GM19395 (cell line): ENCODE measurements around the gene CPED1.
"Not testable (repeated sequence)": the region's sequence is repeated elsewhere in the genome, so short reads cannot be mapped to it uniquely, and the experiment has no call there.

Experiments
- ATAC-seq: cut with Tn5 transposase; IDR thresholded peaks from one replicate; pipeline ENCODE4 v1.9.1; 2021; ENCODE audit warnings: mild to moderate bottlenecking, moderate library complexity; ENCODE audit not compliant: unreplicated experiment

CPED1 gene

DNA sequence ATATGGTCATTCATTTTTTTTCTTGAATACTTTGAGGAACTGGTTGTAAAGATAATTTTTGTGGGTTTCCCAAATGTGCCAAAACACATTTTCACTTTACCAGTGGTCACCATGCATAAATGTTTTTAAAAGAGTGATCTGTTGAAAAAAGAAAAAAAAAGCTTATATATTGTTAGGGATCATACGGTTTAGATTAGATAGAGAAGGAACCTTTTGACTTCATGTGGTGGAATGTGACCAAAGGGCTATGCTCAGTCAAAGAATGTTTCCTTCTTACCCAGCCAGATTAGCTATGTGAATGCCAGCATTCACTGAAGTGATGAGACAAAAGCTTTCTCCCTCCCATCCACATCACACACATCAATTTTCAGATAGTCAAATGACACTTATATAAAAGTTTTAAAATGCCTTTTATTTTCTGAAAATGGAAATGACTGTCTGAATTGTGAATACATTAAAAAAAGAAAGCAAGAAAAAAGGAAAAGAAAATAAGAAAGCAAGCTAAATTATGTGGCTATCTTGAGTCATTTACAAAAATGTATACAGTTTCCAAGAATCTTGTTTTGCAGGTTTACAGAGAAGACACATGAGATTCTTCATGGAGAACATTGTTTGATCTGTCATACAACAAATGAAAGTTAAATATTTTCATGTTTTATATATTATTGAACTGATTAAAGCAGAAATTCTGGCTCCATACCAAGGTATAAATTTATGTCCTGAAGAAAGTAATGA is 8.6 kb upstream of the CPED1 start:
- ATAC-seq: no peak

DNA sequence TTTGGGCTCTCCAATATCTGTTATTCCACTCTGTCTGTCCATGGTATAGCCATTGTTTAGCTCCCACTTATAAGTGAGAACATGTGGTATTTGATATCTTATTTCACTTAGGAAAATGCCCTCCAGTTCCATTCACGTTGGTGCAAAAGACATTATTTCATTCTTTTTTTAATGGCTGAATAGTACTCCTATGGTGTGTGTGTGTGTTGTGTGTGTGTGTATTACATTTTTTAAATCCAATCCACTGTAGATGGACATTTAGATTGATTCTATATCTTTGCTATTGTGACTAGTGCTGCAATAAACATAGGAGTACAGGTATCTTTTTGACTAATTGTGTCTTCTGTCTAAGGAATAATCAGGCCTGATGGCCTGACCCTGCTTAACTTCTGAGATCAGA is 7.4 kb upstream of the CPED1 start:
- ATAC-seq: no peak

DNA sequence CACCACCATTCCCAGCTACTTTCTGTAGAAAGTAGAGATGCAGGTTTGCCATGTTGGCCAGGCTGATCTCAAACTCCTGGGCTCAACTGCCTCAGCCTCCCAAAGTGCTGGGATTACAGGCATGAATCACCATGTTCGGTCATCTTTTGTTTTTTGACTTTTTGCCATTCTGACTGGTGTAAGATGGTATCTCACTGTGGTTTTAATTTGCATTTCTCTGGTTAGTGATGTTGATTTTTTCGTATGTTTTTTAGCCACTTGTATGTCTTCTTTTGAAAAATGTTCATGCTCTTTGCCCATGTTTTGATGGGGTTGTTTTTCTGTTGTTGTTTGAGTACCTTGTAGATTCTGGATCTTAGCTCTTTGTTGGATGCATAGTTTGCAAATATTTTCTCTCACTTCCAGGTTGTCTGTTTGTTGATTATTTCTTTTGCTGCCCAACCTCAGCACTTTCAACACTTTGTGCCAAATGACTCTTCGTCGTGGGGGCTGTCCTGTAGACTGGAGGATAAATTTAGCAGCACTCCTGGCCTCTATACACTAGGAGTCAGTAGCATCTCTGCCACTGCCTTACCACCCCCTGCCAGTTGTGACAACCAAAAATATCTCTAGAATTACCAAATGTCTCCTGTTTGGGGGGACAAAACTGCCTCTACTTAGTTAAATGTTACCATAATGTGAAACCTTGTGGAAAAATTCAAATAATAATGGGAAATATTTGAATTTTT is 6.5 kb upstream of the CPED1 start:
- ATAC-seq: no peak

DNA sequence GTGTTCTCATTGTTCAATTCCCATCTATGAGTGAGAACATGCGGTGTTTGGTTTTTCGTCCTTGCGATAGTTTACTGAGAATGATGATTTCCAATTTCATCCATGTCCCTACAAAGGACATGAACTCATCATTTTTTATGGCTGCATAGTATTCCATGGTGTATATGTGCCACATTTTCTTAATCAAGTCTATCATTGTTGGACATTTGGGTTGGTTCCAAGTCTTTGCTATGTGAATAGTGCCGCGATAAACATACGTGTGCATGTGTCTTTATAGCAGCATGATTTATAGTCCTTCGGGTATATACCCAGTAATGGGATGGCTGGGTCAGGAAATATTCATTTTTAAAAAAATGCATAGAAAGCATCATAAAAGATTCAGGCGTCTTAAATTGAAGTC is 4.9 kb upstream of the CPED1 start:
- ATAC-seq: not testable (repeated sequence)

DNA sequence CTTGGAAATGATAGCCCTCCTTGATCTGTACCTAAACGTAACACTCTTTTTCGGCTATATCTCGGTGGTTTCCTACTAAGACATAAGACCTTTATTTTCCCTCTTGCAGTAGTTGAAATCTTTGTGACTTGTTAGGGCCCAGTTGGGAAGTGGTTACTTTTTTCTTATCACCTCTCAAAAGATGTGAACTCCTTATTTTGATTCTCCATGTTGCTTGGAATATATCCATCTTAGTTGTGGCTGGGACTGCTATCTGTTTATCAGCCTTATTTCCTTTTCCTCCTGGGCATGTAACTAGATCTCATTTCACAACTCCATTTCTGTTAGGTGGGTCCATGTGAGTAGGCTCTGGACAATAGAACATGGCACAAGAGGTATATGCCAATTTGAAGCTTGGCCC is 4.1 kb upstream of the CPED1 start:
- ATAC-seq: no peak

DNA sequence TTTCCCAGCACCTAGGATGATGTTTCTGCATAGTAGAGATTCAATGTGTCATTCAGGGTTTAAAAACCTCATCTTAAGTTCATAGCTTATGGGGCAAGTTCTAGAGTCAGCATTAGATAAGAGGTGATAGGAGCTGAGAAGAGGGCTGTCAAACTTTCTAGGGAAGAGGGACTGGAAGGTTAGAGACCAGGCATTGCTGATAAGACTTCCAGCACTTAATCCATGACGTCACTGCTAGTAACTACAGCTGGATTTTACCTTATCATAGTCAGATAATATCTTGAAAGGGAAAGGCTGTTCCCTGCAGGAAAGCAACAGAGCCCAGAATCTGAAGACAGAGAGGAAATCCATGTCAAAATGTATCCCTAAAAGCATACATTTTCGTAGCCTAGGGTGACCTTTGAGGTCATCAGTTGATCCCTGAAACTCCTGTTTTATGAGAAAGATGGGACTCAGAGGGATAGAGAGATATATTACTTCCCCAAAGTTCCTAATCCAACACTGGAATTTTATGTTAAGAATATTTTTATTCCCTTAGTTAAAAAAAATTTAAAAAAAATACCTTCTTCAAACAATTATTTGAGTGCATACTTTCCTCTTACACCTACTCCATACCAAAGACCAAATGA is 3.3 kb upstream of the CPED1 start:
- no peak for ATAC-seq

DNA sequence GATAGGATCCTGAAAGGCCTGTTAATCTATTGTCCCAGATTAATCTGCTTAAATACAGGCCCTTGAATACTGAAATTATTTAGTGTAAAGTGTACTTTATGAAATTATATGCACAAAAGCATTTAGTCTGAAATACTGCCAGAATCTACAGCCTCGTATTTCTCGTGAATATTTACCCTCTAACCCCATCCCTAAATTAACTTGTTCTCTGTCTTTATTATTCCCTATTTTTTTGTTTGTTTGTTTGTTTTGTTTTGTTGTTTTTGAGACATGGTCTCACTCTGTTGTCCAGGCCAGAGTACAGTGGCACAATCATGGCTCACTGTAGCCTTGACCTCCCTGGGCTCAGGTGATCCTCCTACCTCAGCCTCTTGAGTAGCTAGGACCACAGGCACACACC is 2.7 kb upstream of the CPED1 start:
- ATAC-seq: no peak

DNA sequence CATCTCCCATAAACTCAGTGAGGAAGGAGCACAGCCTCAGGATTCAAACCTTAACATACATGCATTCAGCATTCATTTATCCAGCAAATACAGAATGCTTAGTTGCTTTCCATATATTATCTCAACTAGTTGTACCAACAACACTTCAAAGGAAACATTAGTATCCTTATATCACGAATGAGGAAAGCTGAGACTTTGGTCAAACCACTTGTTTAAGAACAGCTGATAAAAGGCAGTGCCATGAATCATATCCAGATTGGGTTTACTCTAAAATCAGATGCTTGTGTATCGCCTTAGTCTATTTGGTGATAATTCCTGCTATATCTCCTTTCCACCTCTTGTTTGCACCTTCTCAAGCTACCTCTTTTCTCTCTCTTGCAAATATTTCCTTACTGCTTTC is 1.9 kb upstream of the CPED1 start:
- ATAC-seq: no peak

DNA sequence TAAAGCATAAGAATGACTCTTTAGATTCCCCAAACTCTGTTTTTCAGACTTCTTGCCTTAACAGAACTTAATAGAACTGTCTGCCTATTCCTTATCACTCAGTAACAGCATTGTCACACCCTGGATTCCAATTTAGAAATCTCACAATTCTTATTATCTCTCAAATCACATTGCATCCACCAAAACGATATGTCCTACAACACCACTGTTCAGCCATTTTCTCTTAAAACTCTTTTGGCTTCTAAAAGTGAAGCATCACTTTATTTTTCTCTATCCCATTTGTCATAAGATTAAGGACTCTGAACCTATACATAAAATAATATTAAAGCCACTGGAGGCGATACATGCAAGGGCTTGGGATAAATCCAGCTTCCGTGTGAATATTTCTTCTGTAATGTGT is 1.2 kb upstream of the CPED1 start:
- no peak for ATAC-seq

DNA sequence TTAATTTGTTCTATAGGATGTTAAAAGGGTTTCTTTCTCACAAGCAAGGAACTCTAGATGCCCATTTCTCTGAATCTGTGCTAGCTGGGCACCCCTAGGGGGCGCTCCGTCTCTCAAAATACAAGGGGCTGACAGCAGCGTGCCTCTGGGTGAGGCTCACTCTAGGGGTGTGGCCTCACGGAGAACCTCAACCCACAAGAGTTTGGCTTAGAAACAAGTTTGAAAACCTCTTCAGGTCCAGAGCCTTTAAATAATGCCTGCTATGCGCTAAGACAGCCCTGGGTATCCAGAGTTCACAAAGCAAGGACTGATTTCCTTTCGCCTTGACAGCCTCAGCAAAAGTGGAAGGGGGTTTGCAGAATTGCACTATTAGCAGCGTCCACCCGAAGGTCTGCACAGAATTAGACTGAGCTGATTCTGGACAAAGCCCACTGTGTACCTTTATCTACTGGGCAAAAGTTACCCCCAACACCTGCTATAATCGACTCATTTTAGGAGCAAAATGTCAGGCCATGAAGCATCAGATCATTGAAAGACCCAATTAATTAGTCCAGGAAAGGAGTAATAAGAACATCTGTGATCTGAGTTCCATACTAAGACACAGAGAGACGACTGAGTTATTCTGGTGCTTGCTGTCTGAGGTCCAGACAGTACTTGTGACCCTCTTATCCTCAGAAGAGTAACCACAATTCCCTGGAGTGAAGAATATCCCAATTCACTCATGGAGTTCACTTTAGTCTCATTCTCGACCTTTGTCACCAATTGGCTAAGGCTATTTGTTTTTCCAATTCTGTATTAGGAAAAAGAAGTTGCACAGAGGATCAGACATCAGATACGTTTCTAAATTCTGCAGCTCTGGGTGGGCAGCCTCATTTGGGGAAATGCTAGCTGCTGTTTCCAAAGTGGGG is 574 bp upstream of the CPED1 start:
- ATAC-seq: peak; percentile 95

DNA sequence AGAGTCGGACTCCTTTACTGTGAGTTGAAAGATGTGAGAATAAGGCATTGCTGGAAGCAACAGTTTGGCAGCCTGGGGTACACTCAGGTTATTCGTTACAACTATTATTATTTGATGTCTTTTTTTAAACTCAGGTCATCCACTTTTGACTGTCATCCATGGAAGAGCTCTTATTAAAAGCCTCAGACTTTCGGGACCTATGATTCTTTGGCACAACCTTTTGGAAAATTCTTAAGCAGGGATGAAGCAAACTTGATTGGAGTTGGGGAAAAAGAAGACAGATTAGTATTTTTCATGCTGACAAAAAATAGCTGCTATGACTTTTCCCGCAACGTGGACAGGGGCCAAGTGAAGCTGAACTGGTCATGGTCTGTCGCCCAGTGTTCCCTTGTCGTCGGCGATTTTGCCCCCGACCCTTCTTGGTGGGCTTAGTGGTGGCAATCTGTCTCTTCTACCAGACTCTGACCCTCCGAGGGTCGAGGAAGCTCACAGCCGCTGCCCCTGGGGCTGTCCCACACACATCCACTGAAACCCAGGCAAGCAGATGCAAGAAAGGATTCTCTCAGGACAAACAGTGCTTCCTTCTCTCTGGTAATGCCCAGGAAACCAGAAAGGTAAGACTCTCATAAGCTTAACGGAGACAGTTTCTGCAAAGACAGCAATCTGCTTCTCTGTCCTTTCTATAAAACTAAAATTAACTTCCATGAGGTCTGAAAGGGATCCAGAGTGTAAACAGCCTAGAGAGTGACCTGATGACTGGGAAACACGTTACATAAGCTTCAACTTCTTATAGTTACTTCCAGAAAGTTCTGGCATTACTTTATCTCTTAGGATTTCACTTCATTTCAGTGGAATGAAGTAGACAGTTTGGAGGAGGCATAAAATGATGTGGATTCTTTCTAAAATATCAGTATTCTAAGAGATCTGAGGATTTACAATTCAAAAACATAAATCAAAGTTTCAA is 1.0 kb downstream of the CPED1 start:
- no peak for ATAC-seq

DNA sequence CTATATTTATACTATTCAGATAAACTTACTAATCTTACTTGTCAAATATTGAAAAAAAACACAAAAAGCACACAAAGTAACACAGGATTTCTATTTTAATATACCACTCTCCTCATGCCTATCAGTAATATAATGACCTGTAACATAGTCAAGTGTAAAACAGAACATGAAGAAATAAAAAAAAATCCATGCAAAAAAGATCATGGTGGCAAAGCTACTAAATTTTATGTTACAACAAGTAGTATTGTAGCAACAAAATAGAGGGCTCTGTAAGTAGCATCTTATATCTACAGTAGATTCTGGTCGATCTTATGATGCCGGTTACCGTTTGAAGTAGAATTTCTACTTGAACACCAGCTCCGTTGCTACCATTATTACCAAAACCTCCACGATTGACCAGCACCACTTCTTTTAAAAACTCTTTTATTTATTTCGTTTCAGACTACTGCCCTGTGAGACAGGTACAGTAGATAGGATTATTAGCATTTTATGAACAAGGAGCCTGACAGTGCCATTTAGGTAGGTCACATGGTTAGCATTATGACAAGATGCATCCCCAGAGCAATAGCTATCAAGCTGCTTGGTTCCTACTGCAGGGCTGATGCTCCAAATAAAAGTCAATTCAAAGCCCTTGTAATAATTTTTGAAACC is 2.1 kb downstream of the CPED1 start:
- no peak for ATAC-seq

DNA sequence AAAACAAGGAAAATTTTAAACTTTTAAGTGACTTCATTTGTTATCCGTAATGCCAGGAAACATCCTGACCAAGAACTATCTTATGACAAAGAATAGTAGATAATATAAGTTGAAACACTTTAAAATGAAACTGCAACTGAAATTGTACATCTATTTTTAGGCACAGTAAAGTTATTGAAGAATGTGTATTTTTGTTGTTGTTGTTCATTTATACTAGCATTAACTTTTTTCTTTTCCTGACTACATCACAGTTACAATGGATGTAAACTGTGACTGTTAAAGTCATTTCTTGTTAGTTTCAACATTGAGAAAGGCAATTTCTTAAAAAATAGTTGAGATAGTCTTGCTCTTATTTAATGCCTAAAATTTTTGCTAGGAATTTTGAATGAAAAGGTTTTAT is 2.6 kb downstream of the CPED1 start:
- ATAC-seq: peak; percentile 36

DNA sequence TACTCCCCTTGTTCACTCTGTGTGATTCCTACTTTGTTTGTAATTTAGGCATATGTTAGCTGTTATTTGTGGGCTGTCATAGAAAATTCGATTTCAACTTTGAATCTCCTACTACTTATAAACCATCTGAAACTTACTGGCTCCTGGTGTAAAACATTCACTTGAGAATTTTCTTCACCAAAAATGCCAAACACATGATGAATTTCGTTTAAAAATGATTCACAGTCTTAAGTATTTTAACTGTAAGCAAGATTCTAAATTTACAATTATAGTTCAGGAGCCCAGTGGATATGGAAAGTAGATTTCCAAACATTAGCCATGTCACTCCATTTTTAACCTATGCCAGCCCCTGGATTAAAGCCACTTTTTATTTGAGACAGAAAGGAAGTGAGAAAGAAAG is 3.1 kb downstream of the CPED1 start:
- ATAC-seq: no peak

DNA sequence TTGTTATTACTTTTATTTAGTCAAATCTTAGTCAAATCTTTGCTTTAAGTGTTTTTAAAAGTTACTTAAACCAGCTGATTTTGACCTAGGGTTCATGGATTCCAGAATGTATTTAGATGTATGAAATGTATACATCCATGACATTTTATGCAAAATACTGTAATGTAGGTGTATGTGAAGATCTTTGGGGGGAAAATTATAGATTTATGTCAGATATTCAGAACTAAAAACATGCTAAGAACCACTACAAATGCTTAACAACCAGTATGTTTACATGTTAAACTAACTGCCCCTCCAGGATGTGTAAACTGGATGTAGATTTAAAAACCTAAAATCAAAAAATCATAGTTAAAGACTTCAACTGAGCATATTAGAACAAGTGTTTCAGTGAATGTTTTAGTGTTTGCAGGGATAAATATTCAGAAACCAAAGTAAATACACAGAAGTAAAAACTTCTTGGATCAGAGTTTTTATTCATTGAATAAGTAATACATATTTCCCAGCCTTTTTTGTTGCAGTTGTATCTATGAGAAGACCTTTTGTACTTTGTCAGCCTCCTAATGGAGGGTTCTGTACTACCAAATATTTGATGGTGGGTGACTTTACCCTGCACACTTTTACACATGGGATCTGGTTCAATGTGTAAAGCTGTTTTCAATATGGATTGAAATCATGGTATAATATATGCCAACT is 3.9 kb downstream of the CPED1 start:
- no peak for ATAC-seq

DNA sequence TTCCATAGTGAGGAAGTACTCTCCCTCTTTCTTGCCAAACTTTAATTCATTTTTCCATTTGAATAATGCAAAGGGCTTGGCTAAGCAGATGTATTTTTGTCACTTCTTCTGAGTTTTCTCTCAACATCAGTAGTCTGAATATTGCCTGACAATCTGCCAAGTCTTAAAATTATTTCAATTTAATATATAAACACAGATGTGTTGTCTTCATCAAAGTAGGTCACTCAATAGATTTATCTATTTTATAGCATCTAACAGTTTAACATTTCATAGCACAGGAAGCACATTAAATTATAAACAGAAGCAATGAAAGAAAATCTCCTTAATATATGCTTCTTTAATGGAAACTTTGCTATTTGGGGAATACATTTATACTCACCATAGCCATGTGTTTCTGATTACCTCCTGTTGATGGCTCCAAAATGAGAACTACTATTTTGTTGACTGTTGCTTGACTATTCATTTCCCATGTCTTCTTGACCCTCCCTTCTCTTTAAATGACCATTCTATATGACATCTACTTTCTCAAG is 4.5 kb downstream of the CPED1 start:
- ATAC-seq: no peak

DNA sequence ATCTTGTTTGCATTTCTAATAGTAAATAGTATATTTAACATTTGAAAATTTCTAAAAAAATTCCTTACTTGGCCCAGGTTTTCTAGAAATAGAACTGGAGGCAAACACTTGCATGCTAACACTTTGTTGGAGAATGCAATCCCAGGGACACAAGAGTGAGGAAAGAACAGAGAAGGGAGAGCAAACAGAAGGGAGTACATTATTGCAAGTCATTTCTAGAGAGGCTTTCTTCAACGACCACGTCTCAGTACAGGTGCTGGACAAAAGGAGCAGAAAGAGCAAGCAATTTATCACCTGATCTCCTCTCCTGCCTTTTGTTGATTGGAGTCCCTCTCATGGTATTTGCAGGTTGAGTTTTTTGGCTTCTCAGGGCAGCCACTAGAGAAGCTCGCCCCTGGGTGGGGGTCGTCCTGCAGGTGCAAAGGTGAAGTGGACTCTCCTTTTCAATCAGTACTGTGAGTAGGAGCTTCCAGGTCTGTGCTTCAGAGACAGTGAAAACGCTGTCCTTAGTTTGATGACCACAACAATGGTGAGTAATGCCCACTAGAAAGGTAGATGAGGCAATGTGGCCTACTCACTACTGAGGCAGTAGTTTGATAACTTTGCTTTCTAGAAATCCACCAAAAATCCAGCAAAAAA is 5.2 kb downstream of the CPED1 start:
- no peak for ATAC-seq
